A549 (cell line): ENCODE measurements around the gene GPLD1. TPM values are rescaled to one million over a fixed set of nuclear protein-coding genes. Genes with fewer than 3 reads are reported as not detected.

ENCODE experiments used
- ATAC-seq, 2 experiments: fragments of 200-7000 bp in 1 of 2; fragments of >200 bp in 1 of 2; cut with Nextera tagmentation in 1 of 2; cut with Tn5 transposase in 1 of 2; 3 replicates each; pipeline versions ENCODE4 v1.8.0 to v1.9.1; 2018 to 2020; ENCODE audit warnings: mild to moderate bottlenecking in 1 of 2, moderate library complexity in 1 of 2
- CTCF ChIA-PET: fragments of 300-600 bp; sonication (Branson Sonifier 250); formaldehyde crosslinking; extraction: SDS; loops from one replicate; lab custom pipeline; 2021; ENCODE audit warnings: antibody characterized with exemption, inconsistent platforms; lab: Yijun Ruan, JAX
- POLR2A ChIA-PET: fragments of 350-600 bp; formaldehyde crosslinking; extraction: SDS; loops from one replicate; lab custom pipeline; 2021; ENCODE audit warnings: antibody characterized with exemption, inconsistent platforms; lab: Yijun Ruan, JAX
- DNase-seq, 2 experiments: peaks; one replicate each; pipeline versions ENCODE4 v3.0.0 to v3.0.0-alpha.2; 2011 to 2016; ENCODE audit warnings: low read depth in 1 of 2, low spot score in 1 of 2
- FAIRE-seq: peaks from 2 replicates; lab custom pipeline; 2011; peaks lifted over from hg19 to GRCh38; lab: Jason Lieb, UNC
- H3K27ac ChIP-seq, 2 experiments: fragments of >200 bp; sonication (Bioruptor Twin); formaldehyde crosslinking; 3 replicates each; pipeline ENCODE4 v1.5.1; 2016 to 2017
- H3K4me1 ChIP-seq: fragments of >200 bp; sonication (Bioruptor Twin); formaldehyde crosslinking; 3 replicates; pipeline ENCODE4 v1.6.1; 2016
- H3K4me2 ChIP-seq: fragments of >200 bp; sonication (Bioruptor Twin); formaldehyde crosslinking; 3 replicates; pipeline ENCODE4 v1.6.1; 2016
- H3K4me3 ChIP-seq: fragments of >200 bp; sonication (Bioruptor Twin); formaldehyde crosslinking; 3 replicates; pipeline ENCODE4 v1.5.1; 2016
- H3K9me3 ChIP-seq: fragments of >200 bp; sonication (Bioruptor Twin); formaldehyde crosslinking; 3 replicates; pipeline ENCODE4 v1.6.1; 2016
- BCL3 ChIP-seq: fragments of >200 bp; sonication (Bioruptor Twin); formaldehyde crosslinking; IDR thresholded peaks from 3 replicates; pipeline ENCODE4 v1.6.1; 2016
- CEBPB ChIP-seq, 2 experiments: fragments of >200 bp in 1 of 2; sonication (Bioruptor Twin) in 1 of 2; formaldehyde crosslinking in 1 of 2; IDR thresholded peaks; 2 replicates each; pipeline ENCODE4 v1.6.1; 2012 to 2016
- CHD4 ChIP-seq: fragments of 200-600 bp; sonication (generic); IDR thresholded peaks from 2 replicates; pipeline ENCODE4 v1.6.1; 2016; ENCODE audit warnings: antibody characterized with exemption, mild to moderate bottlenecking, borderline replicate concordance
- E2F6 ChIP-seq: IDR thresholded peaks from 2 replicates; pipeline ENCODE4 v1.6.1; 2012; ENCODE audit warnings: low read depth, borderline replicate concordance
- EP300 ChIP-seq, 2 experiments: fragments of >200 bp; sonication (Bioruptor Twin); formaldehyde crosslinking; IDR thresholded peaks; 2 replicates in 1 of 2; 3 replicates in 1 of 2; pipeline ENCODE4 v1.6.1; 2016 to 2017
- FOSB ChIP-seq: fragments of 250-450 bp; sonication (Bioruptor Pico); IDR thresholded peaks from 2 replicates; pipeline ENCODE4 v1.5.0; 2020; ENCODE audit warnings: mild to moderate bottlenecking, moderate library complexity
- HES2 ChIP-seq: fragments of >200 bp; sonication (Bioruptor Twin); formaldehyde crosslinking; IDR thresholded peaks from 2 replicates; pipeline ENCODE4 v1.6.1; 2016
- HOXB5 ChIP-seq: fragments of 250-450 bp; sonication (Bioruptor Pico); IDR thresholded peaks from 2 replicates; pipeline ENCODE4 v1.5.0; 2020; ENCODE audit warnings: mild to moderate bottlenecking, moderate library complexity
- MYC ChIP-seq: IDR thresholded peaks from 2 replicates; pipeline ENCODE4 v1.6.1; 2012; ENCODE audit warnings: mild to moderate bottlenecking, inconsistent platforms, low read length, improper control_type of control experiment, borderline replicate concordance
- NFE2L2 ChIP-seq: fragments of 150-350 bp; conservative IDR thresholded peaks from 2 replicates; pipeline ENCODE4 v1.6.1; 2014; ENCODE audit warnings: low read length
- NPAS2 ChIP-seq: fragments of 250-450 bp; sonication (Bioruptor Pico); IDR thresholded peaks from 2 replicates; pipeline ENCODE4 v1.8.0; 2022; ENCODE audit warnings: mild to moderate bottlenecking, moderate library complexity, borderline replicate concordance
- PHF8 ChIP-seq: fragments of 200-600 bp; sonication (generic); IDR thresholded peaks from 2 replicates; pipeline ENCODE4 v1.6.1; 2016; ENCODE audit warnings: low read depth, mild to moderate bottlenecking, antibody characterized with exemption, moderate library complexity, borderline replicate concordance
- POLR2A ChIP-seq: IDR thresholded peaks from 2 replicates; pipeline ENCODE4 v1.6.1; 2012; ENCODE audit warnings: mild to moderate bottlenecking, low read length
- RAD21 ChIP-seq, 2 experiments: fragments of >200 bp in 1 of 2; sonication (Bioruptor Twin) in 1 of 2; formaldehyde crosslinking in 1 of 2; IDR thresholded peaks in 1 of 2; conservative IDR thresholded peaks in 1 of 2; 2 replicates in 1 of 2; 3 replicates in 1 of 2; pipeline ENCODE4 v1.6.1; 2012 to 2018; ENCODE audit warnings: inconsistent platforms in 1 of 2
- RARB ChIP-seq: fragments of 250-450 bp; sonication (Bioruptor Pico); IDR thresholded peaks from 2 replicates; pipeline ENCODE4 v1.8.0; 2021; ENCODE audit warnings: mild to moderate bottlenecking, moderate library complexity
- RFX5 ChIP-seq: fragments of 450-650 bp; IDR thresholded peaks from 2 replicates; pipeline ENCODE4 v1.7.1; 2014; ENCODE audit warnings: antibody characterized with exemption, mild to moderate bottlenecking, moderate library complexity
- SREBF2 ChIP-seq: fragments of 450-650 bp; IDR thresholded peaks from 2 replicates; pipeline ENCODE4 v1.6.1; 2014; ENCODE audit warnings: mild to moderate bottlenecking, moderate library complexity
- TFCP2L1 ChIP-seq: fragments of 250-450 bp; sonication (Bioruptor Pico); IDR thresholded peaks from 2 replicates; pipeline ENCODE4 v1.5.0; 2021; ENCODE audit warnings: mild to moderate bottlenecking
- ZFP36 ChIP-seq: fragments of 450-650 bp; IDR thresholded peaks from 2 replicates; pipeline ENCODE4 v1.6.1; 2014; ENCODE audit warnings: borderline replicate concordance; ENCODE audit not compliant: partially characterized antibody
- WGBS: methylation state at CpG from one replicate; pipeline ENCODE4 v1.1.6; 2017; ENCODE audit errors: missing lambda C conversion rate; 5-methylcytosine and 5-hydroxymethylcytosine counted together
- polyA plus RNA-seq, 4 experiments: library from polyadenylated mRNA; depleted of rRNA in 3 of 4; stranded (reverse); fragments of >200 nt; fragmentation: RNase III in 1 of 4; extraction: RNeasy Plus Mini Kit Qiagen cat#74134 plus additional on column Dnase treatment in 1 of 4; gene quantifications; 2 replicates in 3 of 4; 3 replicates in 1 of 4; pipeline ENCODE4 v1.2.3, GENCODE V29; 2011 to 2017
- TF ChIP-seq, protein P1 (sequence below): fragments of 150-350 bp; IDR thresholded peaks from 2 replicates; pipeline ENCODE4 v1.6.1; 2014; ENCODE audit warnings: low read depth, mild to moderate bottlenecking, low read length
- TF ChIP-seq, protein P2 (sequence below): fragments of 250-450 bp; sonication (Bioruptor Pico); IDR thresholded peaks from 2 replicates; pipeline ENCODE4 v1.5.0; 2021; ENCODE audit warnings: mild to moderate bottlenecking, moderate library complexity, borderline replicate concordance
- TF ChIP-seq, protein P3 (sequence below): fragments of >200 bp; sonication (Bioruptor Twin); formaldehyde crosslinking; IDR thresholded peaks from 3 replicates; pipeline ENCODE4 v1.5.1; 2016
- TF ChIP-seq, protein P4 (sequence below): IDR thresholded peaks from 2 replicates; pipeline ENCODE4 v1.6.1; 2012

GPLD1 gene
- polyA plus RNA-seq, 2 of the 4 experiments (the other 2 are of a cell fraction), result 1.3 to 2.6 TPM

DNA sequence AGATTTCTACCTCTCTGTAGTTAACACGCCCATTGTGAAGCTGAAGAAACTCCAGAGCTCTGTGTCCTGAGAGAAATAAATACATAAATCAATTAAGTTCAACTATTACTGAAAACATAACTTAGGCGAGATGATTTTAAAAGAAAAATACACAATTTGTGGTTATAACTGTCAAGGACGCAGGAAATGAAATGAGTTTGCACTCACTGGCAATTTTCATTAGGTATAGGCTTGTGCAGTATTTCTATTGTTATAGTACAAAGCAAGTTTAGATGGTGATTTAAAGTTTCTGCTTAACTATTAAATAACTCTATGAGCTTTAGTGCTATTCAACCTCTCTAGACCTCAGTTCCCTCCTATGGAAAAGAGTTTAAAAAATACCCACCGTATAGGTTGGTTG lies 3.3 kb downstream of the GPLD1 start (continued):
- TF ChIP-seq, protein P1, sequence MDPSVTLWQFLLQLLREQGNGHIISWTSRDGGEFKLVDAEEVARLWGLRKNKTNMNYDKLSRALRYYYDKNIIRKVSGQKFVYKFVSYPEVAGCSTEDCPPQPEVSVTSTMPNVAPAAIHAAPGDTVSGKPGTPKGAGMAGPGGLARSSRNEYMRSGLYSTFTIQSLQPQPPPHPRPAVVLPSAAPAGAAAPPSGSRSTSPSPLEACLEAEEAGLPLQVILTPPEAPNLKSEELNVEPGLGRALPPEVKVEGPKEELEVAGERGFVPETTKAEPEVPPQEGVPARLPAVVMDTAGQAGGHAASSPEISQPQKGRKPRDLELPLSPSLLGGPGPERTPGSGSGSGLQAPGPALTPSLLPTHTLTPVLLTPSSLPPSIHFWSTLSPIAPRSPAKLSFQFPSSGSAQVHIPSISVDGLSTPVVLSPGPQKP, result no peak
- TF ChIP-seq CEBPB (IDR thresholded peaks at IDR 0.05) (no peak), RAD21 (conservative IDR thresholded peaks at IDR 0.05 in 1 of 2, IDR thresholded peaks at IDR 0.05 in 1 of 2) (no peak), HOXB5 (CRISPR knock-in tag) (no peak), ZFP36 (no peak), NFE2L2 (no peak), EP300 (IDR thresholded peaks at IDR 0.05) (no peak)
- TF ChIP-seq, protein P2, sequence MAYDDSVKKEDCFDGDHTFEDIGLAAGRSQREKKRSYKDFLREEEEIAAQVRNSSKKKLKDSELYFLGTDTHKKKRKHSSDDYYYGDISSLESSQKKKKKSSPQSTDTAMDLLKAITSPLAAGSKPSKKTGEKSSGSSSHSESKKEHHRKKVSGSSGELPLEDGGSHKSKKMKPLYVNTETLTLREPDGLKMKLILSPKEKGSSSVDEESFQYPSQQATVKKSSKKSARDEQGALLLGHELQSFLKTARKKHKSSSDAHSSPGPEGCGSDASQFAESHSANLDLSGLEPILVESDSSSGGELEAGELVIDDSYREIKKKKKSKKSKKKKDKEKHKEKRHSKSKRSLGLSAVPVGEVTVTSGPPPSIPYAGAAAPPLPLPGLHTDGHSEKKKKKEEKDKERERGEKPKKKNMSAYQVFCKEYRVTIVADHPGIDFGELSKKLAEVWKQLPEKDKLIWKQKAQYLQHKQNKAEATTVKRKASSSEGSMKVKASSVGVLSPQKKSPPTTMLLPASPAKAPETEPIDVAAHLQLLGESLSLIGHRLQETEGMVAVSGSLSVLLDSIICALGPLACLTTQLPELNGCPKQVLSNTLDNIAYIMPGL (CRISPR knock-in tag), result no peak

GRCh38 chr6:24484657-24485323 lies 4.6 kb downstream of the GPLD1 start:
- Histone ChIP-seq H3K4me2 (no peak overlapping the region), H3K4me1 (0 out of 3 replicates have a peak, but pooled peaks cover 7% of the 10 kb centered on the region), H3K4me3 (no peak overlapping the region), H3K9me3 (no peaks in the 10 kb centered on the region)
- no peak for ATAC-seq
- ChIA-PET CTCF (interaction anchor here (1.9 kb wide), 1 partner anchor 10 kb away, joined by 4 read pairs; the partner anchor contains the start of gene ALDH5A1), POLR2A (no interaction called here)
- DNase-seq, result no peak
- no peak for FAIRE-seq
- WGBS, result 71% methylated on average over 7 of the region's 7 CpGs
- TF ChIP-seq TFCP2L1 (CRISPR knock-in tag), result no peak
- no peak for TF ChIP-seq PHF8
- TF ChIP-seq SREBF2, result no peak
- no peak for TF ChIP-seq RFX5
- TF ChIP-seq BCL3, result no peak
- no peak for TF ChIP-seq CEBPB (IDR thresholded peaks at IDR 0.05)
- no peak for TF ChIP-seq E2F6
- TF ChIP-seq, protein P3, sequence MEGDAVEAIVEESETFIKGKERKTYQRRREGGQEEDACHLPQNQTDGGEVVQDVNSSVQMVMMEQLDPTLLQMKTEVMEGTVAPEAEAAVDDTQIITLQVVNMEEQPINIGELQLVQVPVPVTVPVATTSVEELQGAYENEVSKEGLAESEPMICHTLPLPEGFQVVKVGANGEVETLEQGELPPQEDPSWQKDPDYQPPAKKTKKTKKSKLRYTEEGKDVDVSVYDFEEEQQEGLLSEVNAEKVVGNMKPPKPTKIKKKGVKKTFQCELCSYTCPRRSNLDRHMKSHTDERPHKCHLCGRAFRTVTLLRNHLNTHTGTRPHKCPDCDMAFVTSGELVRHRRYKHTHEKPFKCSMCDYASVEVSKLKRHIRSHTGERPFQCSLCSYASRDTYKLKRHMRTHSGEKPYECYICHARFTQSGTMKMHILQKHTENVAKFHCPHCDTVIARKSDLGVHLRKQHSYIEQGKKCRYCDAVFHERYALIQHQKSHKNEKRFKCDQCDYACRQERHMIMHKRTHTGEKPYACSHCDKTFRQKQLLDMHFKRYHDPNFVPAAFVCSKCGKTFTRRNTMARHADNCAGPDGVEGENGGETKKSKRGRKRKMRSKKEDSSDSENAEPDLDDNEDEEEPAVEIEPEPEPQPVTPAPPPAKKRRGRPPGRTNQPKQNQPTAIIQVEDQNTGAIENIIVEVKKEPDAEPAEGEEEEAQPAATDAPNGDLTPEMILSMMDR, result no peak
- no peak for TF ChIP-seq RARB (CRISPR knock-in tag)
- TF ChIP-seq NPAS2 (CRISPR knock-in tag), result no peak
- TF ChIP-seq MYC, result no peak
- no peak for TF ChIP-seq HES2
- TF ChIP-seq CHD4, result no peak
- TF ChIP-seq, protein P4, sequence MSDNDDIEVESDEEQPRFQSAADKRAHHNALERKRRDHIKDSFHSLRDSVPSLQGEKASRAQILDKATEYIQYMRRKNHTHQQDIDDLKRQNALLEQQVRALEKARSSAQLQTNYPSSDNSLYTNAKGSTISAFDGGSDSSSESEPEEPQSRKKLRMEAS, result no peak
- no peak for TF ChIP-seq POLR2A
- TF ChIP-seq FOSB (CRISPR knock-in tag), result no peak
- TF ChIP-seq, all 56 proteins: peak for 0
- H3K27ac ChIP-seq, result no peak overlapping the region
